ENCODE measurements around the gene CORO2A.

The CORO2A gene

GRCh38 chr9:98071737-98072136 is 120.7 kb downstream of the CORO2A start:
- H3K27ac ChIP-seq: peak overlapping the region; percentile 40
- DNase-seq (ENCODE audit: low read depth, low spot score): no peak
